ENCODE results near the gene CDK5R1.
"Not testable (repeated sequence)": the region's sequence is repeated elsewhere in the genome, so short reads cannot be mapped to it uniquely, and the experiment has no call there.

CDK5R1 gene

GRCh38 chr17:32519228-32520103 is 32.7 kb downstream of the CDK5R1 start:
- DNase-seq = peak; percentile 50 to 60

- DNase-seq = peak; percentile 31 to 36
Measured at GRCh38 chr17:32520104-32520701, 33.4 kb downstream of the CDK5R1 start.

GRCh38 chr17:32520737-32521404 is 34.1 kb downstream of the CDK5R1 start:
- DNase-seq = no peak

GRCh38 chr17:32523017-32523680 is 36.4 kb downstream of the CDK5R1 start:
- DNase-seq = no peak

- DNase-seq = no peak
Measured at GRCh38 chr17:32523827-32524552, 37.2 kb downstream of the CDK5R1 start.

- not testable (repeated sequence) for DNase-seq
Measured at GRCh38 chr17:32524553-32524880, 37.7 kb downstream of the CDK5R1 start.

- DNase-seq = no peak
Measured at GRCh38 chr17:32525122-32525521, 38.3 kb downstream of the CDK5R1 start.

- no peak for DNase-seq
Measured at GRCh38 chr17:32527146-32527545, 40.4 kb downstream of the CDK5R1 start.

GRCh38 chr17:32528825-32529224 is 42.0 kb downstream of the CDK5R1 start:
- DNase-seq = no peak

- DNase-seq = no peak
Measured at GRCh38 chr17:32529604-32530003, 42.8 kb downstream of the CDK5R1 start.

- no peak for DNase-seq
Measured at GRCh38 chr17:32533296-32533695, 46.5 kb downstream of the CDK5R1 start.

GRCh38 chr17:32536736-32537643 is 50.2 kb downstream of the CDK5R1 start:
- DNase-seq = no peak

Data from stimulated activated CD4-positive, alpha-beta T cell treated with anti-CD3 and anti-CD28 coated beads, Interleukin-4, amount 100 ng/mL, for 4 hours (primary cell).